Measurements from ENCODE around the gene CEBPZOS.
"Not testable (repeated sequence)": the region's sequence is repeated elsewhere in the genome, so short reads cannot be mapped to it uniquely, and the experiment has no call there.

CEBPZOS gene

DNA sequence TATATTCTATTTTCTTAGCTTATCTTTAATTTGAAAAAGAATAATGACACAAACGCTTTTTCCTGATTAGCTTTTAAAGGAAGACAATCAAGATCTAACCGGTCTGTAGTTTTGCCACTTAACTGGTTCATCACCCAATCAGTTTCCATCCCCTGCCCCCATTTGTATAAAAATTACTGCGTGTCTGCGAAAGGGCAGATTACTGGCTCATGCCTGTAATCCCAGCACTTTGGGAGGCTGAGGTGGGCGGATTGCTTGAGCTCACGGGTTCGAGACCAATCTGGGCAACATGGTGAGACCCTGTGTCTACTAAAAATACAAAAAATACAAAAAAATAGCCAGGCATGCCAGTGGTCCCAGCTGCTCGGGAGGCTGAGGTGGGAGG is 2.4 kb downstream of the CEBPZOS start:
- Histone ChIP-seq H3K4me1 (ENCODE audit: control insufficient read depth, insufficient read depth, low read length) (peaks cover 10% of the 10 kb centered on the region), H3K9me3 (ENCODE audit: control insufficient read depth, low read length) (no peaks in the 10 kb centered on the region), H3K4me3 (ENCODE audit: low read length) (no peak overlapping the region), H3K27me3 (ENCODE audit: control insufficient read depth, insufficient read depth, low read length) (no peaks in the 10 kb centered on the region), H3K36me3 (ENCODE audit: control insufficient read depth, insufficient read depth, low read length) (no peaks in the 10 kb centered on the region), H3K9ac (ENCODE audit: low read length) (no peak overlapping the region)

DNA sequence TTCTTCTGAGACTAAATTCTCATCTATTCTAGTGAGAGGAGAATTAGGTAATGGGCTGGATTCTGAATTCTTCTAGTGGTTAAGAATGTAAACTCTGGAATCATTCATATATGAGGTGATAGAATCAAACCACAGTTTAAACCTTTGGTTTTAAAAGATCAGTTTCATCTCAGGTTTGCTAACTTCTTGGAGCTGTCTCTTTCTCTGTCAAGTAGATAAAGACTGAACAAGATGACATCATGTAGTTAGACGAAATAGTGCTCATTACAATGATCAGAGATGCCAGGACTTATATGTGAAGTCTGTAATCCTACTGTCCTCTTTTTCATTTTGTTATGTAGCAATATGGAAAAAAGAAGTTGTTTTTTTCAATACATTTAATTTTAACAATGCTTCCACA is 4.9 kb downstream of the CEBPZOS start:
- Histone ChIP-seq H3K4me1 (ENCODE audit: control insufficient read depth, insufficient read depth, low read length) (peaks cover 10% of the 10 kb centered on the region), H3K9me3 (ENCODE audit: control insufficient read depth, low read length) (no peaks in the 10 kb centered on the region), H3K27me3 (ENCODE audit: control insufficient read depth, insufficient read depth, low read length) (no peaks in the 10 kb centered on the region), H3K36me3 (ENCODE audit: control insufficient read depth, insufficient read depth, low read length) (peaks cover 8% of the 10 kb centered on the region), H3K9ac (ENCODE audit: low read length) (no peak overlapping the region), H3K4me3 (ENCODE audit: low read length) (no peak overlapping the region)

DNA sequence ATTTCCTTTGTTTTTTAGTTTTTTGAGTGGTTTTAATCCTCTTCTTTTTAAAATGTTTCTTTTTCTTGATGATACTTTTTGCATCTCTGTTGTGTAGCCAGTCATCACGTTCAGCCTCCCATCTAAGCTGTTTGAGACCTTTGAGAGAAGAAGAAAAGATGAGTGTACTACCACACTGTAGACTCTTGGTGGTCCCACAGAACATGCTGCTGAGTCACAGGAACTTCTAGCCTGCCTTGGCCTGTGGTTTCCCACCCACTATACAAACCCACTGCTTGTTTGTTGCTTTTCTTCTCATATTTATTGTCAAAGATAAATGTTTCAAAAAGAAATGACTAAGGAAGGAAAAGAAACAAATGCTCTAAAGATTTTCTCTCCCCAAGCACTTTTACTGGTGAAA is 5.5 kb downstream of the CEBPZOS start:
- no peak overlapping the region for H3K9ac ChIP-seq (ENCODE audit: low read length)
- H3K4me3 ChIP-seq (ENCODE audit: low read length), result no peak overlapping the region
- H3K27me3 ChIP-seq (ENCODE audit: control insufficient read depth, insufficient read depth, low read length), result no peaks in the 10 kb centered on the region
- peaks cover 10% of the 10 kb centered on the region for H3K4me1 ChIP-seq (ENCODE audit: control insufficient read depth, insufficient read depth, low read length)
- peaks cover 9% of the 10 kb centered on the region for H3K36me3 ChIP-seq (ENCODE audit: control insufficient read depth, insufficient read depth, low read length)
- H3K9me3 ChIP-seq (ENCODE audit: control insufficient read depth, low read length), result no peaks in the 10 kb centered on the region

DNA sequence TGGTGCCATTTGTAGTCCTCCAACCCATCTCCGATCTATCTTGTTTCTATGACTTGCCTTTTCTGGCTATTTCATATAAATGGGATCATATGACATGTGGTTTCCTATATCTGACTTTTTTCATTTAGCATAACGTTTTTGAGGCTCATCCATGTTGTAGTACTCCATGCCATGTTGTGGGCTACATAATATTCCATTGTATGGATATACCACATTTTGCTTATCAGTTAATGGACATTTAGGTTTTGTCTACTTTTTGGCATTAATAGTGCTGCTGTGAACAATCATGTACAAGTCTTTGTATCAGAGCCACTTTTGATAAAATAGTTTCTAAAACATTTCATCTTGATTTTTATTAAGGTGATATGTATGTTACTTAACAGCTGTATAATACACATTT is 7.4 kb downstream of the CEBPZOS start:
- no peak overlapping the region for H3K4me3 ChIP-seq (ENCODE audit: low read length)
- peaks cover 9% of the 10 kb centered on the region for H3K36me3 ChIP-seq (ENCODE audit: control insufficient read depth, insufficient read depth, low read length)
- no peak overlapping the region for H3K9ac ChIP-seq (ENCODE audit: low read length)
- no peaks in the 10 kb centered on the region for H3K4me1 ChIP-seq (ENCODE audit: control insufficient read depth, insufficient read depth, low read length)
- no peaks in the 10 kb centered on the region for H3K9me3 ChIP-seq (ENCODE audit: control insufficient read depth, low read length)
- no peaks in the 10 kb centered on the region for H3K27me3 ChIP-seq (ENCODE audit: control insufficient read depth, insufficient read depth, low read length)

DNA sequence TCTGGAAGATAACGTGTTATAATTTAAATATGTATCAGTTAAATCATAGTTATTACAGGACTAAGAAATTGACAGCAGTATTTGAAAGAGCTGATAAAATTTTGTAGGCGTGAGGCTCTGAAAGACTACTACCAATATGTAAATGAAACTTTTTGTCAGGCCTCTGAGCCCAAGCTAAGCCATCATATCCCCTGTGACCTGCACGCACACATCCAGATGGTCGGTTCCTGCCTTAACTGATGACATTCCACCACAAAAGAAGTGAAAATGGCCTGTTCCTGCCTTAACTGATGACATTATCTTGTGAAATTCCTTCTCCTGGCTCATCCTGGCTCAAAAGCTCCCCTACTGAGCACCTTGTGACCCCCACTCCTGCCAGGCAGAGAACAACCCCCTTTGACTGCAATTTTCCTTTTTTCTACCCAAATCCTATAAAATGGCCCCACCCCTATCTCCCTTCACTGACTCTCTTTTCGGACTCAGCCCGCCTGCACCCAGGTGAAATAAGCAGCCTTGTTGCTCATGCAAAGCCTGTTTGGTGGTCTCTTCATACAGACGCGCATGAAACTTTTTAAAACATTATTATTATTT is 8.9 kb downstream of the CEBPZOS start:
- H3K36me3 ChIP-seq (ENCODE audit: control insufficient read depth, insufficient read depth, low read length); H3K9me3 ChIP-seq (ENCODE audit: control insufficient read depth, low read length); H3K9ac ChIP-seq (ENCODE audit: low read length); H3K4me3 ChIP-seq (ENCODE audit: low read length); H3K27me3 ChIP-seq (ENCODE audit: control insufficient read depth, insufficient read depth, low read length); H3K4me1 ChIP-seq (ENCODE audit: control insufficient read depth, insufficient read depth, low read length): not testable (repeated sequence)

DNA sequence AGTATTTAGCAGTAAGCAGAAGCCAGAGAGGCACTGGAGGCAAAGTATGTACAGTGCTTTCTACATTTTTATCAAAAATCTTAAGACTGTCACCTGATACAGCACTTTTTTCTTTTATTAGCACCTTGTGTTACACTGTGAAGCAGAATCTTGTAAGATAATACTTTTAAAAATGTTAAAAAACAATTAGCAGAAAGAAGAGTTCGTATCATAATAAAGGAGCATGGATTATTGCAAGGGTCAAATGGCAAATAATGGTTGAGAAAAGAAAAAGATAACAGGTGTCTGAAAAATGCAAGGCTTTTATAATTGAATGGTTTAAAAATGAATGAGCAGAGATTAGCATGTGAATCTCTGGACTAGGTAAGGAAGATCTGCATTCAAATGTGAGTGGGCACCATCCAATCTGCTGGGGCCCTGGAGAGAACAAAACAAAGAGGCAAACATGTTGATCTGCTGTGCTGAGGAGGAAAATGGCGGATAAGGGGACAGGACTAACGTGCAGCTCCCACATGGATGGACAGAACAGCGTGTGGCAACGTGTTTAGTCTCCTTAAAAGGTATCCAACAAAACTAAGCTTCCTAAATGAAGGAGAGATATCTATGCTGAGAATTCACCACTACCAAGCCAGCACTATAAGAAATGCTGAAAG is 9.5 kb downstream of the CEBPZOS start:
- Histone ChIP-seq H3K27me3 (ENCODE audit: control insufficient read depth, insufficient read depth, low read length) (no peaks in the 10 kb centered on the region), H3K9me3 (ENCODE audit: control insufficient read depth, low read length) (no peaks in the 10 kb centered on the region), H3K4me3 (ENCODE audit: low read length) (no peak overlapping the region), H3K4me1 (ENCODE audit: control insufficient read depth, insufficient read depth, low read length) (no peaks in the 10 kb centered on the region), H3K9ac (ENCODE audit: low read length) (no peak overlapping the region), H3K36me3 (ENCODE audit: control insufficient read depth, insufficient read depth, low read length) (peaks cover 9% of the 10 kb centered on the region)

DNA sequence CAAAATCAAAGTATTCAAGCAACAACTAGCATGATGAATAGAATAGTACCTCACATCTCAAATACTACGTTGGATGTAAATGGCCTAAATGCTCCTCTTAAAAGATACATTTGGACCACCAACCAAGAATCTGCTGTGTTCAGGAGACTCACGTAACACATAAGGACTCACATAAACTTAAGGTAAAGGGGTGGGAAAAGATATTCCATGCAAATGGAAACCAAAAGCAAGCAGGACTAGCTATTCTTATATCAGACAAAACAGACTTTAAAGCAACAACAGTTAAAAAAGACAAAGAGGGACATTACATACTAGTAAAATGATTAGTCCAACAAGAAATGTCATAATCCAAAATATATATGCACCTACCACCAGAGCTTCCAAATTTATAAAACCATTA is 10.5 kb downstream of the CEBPZOS start:
- not testable (repeated sequence) for H3K4me1 ChIP-seq (ENCODE audit: control insufficient read depth, insufficient read depth, low read length); H3K4me3 ChIP-seq (ENCODE audit: low read length); H3K9ac ChIP-seq (ENCODE audit: low read length); H3K36me3 ChIP-seq (ENCODE audit: control insufficient read depth, insufficient read depth, low read length); H3K27me3 ChIP-seq (ENCODE audit: control insufficient read depth, insufficient read depth, low read length); H3K9me3 ChIP-seq (ENCODE audit: control insufficient read depth, low read length)

DNA sequence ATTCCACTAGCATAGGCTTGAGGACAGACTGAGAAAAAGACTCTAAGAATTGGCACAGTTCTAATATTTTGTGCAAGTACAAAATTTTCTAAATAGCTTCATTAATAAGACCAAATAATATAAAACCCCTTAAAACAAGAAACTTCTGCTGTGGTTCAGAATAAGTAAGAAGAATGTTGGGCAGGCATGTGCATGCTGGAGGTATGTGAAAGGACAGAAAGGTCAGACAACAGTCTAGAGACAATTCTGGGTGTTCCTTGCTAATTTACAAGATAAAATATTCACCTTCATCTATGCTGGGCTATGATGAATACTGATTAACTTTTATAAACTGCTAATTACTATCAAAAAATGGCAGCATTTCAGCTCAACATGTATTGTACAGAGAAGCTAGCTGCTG is 14.9 kb downstream of the CEBPZOS start:
- no peaks in the 10 kb centered on the region for H3K9me3 ChIP-seq (ENCODE audit: control insufficient read depth, low read length)
- H3K27me3 ChIP-seq (ENCODE audit: control insufficient read depth, insufficient read depth, low read length), result no peaks in the 10 kb centered on the region
- no peak overlapping the region for H3K4me3 ChIP-seq (ENCODE audit: low read length)
- no peaks in the 10 kb centered on the region for H3K4me1 ChIP-seq (ENCODE audit: control insufficient read depth, insufficient read depth, low read length)
- H3K36me3 ChIP-seq (ENCODE audit: control insufficient read depth, insufficient read depth, low read length), result peaks cover under 1% of the 10 kb centered on the region
- no peak overlapping the region for H3K9ac ChIP-seq (ENCODE audit: low read length)

DNA sequence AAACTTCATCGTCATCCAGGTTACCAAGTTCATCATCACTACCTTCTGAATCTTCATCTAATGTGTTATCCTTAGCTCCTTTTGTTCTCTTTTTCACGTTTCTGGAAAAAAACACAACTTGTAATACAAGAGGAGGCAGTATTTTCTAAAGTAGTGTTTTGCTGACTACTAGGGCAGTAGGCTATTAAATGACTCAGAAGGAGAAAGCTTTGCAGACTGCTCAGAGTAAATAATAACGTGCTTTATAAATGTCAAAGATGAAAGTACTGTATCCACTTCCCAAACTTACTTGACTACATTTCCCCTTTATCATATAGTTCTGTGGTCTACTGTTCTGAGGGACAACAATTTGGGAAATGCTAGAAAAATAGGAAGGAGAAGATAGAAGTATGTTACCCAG is 15.6 kb downstream of the CEBPZOS start:
- H3K36me3 ChIP-seq (ENCODE audit: control insufficient read depth, insufficient read depth, low read length), result no peaks in the 10 kb centered on the region
- H3K9me3 ChIP-seq (ENCODE audit: control insufficient read depth, low read length), result no peaks in the 10 kb centered on the region
- H3K27me3 ChIP-seq (ENCODE audit: control insufficient read depth, insufficient read depth, low read length), result no peaks in the 10 kb centered on the region
- no peak overlapping the region for H3K4me3 ChIP-seq (ENCODE audit: low read length)
- H3K9ac ChIP-seq (ENCODE audit: low read length), result no peak overlapping the region
- no peaks in the 10 kb centered on the region for H3K4me1 ChIP-seq (ENCODE audit: control insufficient read depth, insufficient read depth, low read length)

DNA sequence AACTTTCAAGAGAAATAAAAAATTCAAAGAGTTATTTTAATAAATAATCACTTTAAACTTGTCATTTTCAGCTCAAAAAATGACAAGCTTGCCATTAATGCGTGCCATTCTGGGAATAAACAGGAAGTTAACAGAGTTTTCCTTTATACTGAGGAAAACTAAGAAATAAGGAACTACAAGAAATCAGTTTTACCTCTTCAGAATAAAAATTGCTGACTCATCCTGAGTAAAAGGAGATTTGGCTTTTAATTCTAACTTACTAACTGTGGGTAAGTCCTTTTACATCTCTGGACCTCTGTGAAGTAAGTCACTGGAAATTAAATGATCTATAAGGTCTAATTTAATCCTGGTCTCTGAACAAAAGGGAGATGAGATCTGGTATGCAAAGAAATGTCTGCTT is 19.0 kb downstream of the CEBPZOS start:
- Histone ChIP-seq H3K36me3 (ENCODE audit: control insufficient read depth, insufficient read depth, low read length) (no peaks in the 10 kb centered on the region), H3K4me3 (ENCODE audit: low read length) (no peak overlapping the region), H3K9me3 (ENCODE audit: control insufficient read depth, low read length) (no peaks in the 10 kb centered on the region), H3K27me3 (ENCODE audit: control insufficient read depth, insufficient read depth, low read length) (no peaks in the 10 kb centered on the region), H3K9ac (ENCODE audit: low read length) (no peak overlapping the region), H3K4me1 (ENCODE audit: control insufficient read depth, insufficient read depth, low read length) (no peaks in the 10 kb centered on the region)

DNA sequence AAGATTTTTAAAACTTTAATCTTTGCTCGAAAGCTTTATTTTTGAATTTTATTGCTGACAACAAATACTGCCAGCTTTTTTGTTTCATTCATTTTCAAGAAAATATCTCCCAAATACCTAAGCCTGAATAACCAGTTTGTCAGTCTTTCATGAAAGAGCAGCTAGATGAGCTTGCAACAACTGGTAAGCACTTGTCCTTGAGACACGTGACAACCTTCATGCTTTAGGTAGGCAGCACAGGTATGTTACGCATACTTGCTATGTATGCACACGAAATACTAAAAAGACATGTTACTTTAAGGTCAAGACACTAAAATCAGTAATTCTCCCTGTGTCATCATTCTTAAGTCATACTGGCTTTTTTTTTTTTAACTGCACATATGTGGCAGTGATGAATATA is 22.8 kb downstream of the CEBPZOS start:
- Histone ChIP-seq H3K4me1 (ENCODE audit: control insufficient read depth, insufficient read depth, low read length) (no peaks in the 10 kb centered on the region), H3K27me3 (ENCODE audit: control insufficient read depth, insufficient read depth, low read length) (no peaks in the 10 kb centered on the region), H3K9me3 (ENCODE audit: control insufficient read depth, low read length) (no peaks in the 10 kb centered on the region), H3K4me3 (ENCODE audit: low read length) (no peak overlapping the region), H3K36me3 (ENCODE audit: control insufficient read depth, insufficient read depth, low read length) (no peaks in the 10 kb centered on the region), H3K9ac (ENCODE audit: low read length) (no peak overlapping the region)

DNA sequence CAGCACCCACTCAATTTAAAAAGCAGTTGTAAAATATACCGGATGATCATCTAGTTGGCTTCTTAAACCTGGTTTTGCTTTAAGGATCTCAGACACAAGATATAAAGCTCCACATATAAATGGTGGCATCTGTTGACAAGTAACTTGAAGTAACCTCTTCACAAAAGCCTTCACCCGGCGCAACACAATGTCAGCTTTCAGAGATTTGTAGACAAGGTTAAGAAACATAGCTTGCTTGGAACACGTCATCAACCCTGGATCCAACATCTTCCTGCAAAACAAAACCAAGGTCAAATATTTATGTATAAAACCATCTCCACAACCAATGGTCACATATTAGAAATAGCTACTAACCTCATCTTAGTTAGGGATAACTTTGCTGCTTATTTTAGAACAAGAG is 26.8 kb downstream of the CEBPZOS start:
- Histone ChIP-seq H3K9ac (ENCODE audit: low read length) (no peak overlapping the region), H3K4me3 (ENCODE audit: low read length) (no peak overlapping the region), H3K4me1 (ENCODE audit: control insufficient read depth, insufficient read depth, low read length) (no peaks in the 10 kb centered on the region), H3K27me3 (ENCODE audit: control insufficient read depth, insufficient read depth, low read length) (no peaks in the 10 kb centered on the region), H3K9me3 (ENCODE audit: control insufficient read depth, low read length) (no peaks in the 10 kb centered on the region), H3K36me3 (ENCODE audit: control insufficient read depth, insufficient read depth, low read length) (no peaks in the 10 kb centered on the region)

DNA sequence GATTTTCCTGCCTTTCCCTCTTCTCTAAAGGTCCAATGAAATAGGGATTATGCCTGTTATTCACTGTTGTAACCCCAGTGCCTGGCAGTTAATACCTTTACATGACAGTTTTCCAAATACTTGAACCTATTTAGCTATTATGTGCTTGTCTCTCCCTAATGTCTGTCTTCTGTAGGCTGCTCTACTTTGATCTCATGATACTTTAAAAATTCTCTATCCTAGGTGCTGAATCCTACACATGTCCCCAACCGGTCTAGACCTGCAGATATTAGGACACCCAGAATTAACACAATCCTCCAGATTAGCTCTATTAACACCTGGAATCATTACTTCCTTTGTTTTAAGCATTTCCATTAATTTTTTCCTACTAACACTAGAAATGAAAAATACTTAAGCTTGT is 27.8 kb downstream of the CEBPZOS start:
- no peaks in the 10 kb centered on the region for H3K36me3 ChIP-seq (ENCODE audit: control insufficient read depth, insufficient read depth, low read length)

More for the DNA sequence above, 27.8 kb downstream of the CEBPZOS start:
- H3K9ac ChIP-seq (ENCODE audit: low read length), result no peak overlapping the region
- no peaks in the 10 kb centered on the region for H3K4me1 ChIP-seq (ENCODE audit: control insufficient read depth, insufficient read depth, low read length)
- no peaks in the 10 kb centered on the region for H3K9me3 ChIP-seq (ENCODE audit: control insufficient read depth, low read length)
- no peaks in the 10 kb centered on the region for H3K27me3 ChIP-seq (ENCODE audit: control insufficient read depth, insufficient read depth, low read length)
- H3K4me3 ChIP-seq (ENCODE audit: low read length), result no peak overlapping the region

All from mucosa of stomach (tissue), 1 donor.